GM06990 (cell line): ENCODE measurements around the gene MBP.

ENCODE experiments used
- DNase-seq: peaks from one replicate; pipeline ENCODE4 v3.0.0-alpha.2; 2011; ENCODE audit not compliant: insufficient read length; ENCODE audit errors: extremely low read depth
- H3K27me3 ChIP-seq: replicated peaks from 2 replicates; pipeline ENCODE4 v1.6.0; 2011; ENCODE audit warnings: low read length; ENCODE audit not compliant: control insufficient read depth, insufficient read depth
- H3K36me3 ChIP-seq: 2 replicates; pipeline ENCODE4 v1.5.1; 2011; ENCODE audit warnings: low read length; ENCODE audit not compliant: control insufficient read depth, insufficient read depth
- H3K4me3 ChIP-seq: replicated peaks from 2 replicates; pipeline ENCODE4 v1.5.1; 2011; ENCODE audit warnings: low read depth, mild to moderate bottlenecking, control low read depth, low read length
- TF ChIP-seq, protein P1 (sequence below): IDR thresholded peaks from 2 replicates; pipeline ENCODE4 v1.5.1; 2011; ENCODE audit warnings: low read length, control low read depth, mild to moderate bottlenecking, inconsistent platforms; ENCODE audit not compliant: insufficient read depth, poor library complexity, severe bottlenecking

Gene MBP

DNA sequence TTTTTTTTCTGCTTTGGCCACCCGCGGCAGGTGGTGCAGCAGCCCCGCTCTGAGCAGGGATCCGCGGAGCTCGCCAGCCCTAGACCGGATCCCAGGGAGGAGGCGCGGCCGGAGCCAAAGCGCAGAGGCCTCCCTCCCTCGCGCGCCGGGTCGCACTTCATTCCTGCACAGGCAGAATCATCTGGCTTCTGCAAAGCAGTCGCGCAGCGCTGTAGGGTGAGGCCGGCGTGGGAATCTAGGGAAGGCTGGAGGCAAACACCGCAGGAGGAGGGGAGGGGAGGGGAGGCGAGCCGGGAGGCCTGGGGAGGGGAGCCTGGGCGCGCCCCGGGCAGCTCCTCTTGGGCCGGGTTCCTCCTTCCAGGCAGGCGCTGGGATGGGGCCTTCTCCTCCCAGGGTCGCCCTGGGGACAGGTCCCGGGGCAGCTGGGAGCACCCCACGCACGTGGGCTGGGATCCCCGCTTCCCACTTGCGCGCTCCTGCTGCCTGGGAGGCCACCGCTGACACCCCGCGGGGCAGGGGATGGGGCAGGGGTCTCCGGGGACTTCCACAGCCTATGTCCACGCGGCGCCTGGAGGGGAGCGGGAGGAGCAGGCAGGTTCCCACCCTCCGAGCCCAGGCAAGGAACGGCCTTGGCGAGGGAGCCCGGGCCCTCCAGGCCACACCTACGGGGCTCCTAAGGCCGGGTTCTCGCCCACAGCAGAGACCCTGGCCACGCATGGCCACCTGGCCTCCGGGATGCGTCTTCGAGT is 45.0 kb downstream of the MBP start:
- TF ChIP-seq, protein P1, sequence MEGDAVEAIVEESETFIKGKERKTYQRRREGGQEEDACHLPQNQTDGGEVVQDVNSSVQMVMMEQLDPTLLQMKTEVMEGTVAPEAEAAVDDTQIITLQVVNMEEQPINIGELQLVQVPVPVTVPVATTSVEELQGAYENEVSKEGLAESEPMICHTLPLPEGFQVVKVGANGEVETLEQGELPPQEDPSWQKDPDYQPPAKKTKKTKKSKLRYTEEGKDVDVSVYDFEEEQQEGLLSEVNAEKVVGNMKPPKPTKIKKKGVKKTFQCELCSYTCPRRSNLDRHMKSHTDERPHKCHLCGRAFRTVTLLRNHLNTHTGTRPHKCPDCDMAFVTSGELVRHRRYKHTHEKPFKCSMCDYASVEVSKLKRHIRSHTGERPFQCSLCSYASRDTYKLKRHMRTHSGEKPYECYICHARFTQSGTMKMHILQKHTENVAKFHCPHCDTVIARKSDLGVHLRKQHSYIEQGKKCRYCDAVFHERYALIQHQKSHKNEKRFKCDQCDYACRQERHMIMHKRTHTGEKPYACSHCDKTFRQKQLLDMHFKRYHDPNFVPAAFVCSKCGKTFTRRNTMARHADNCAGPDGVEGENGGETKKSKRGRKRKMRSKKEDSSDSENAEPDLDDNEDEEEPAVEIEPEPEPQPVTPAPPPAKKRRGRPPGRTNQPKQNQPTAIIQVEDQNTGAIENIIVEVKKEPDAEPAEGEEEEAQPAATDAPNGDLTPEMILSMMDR = no peak
- Histone ChIP-seq H3K27me3 (no peaks in the 10 kb centered on the region), H3K36me3 (peaks cover 9% of the 10 kb centered on the region), H3K4me3 (no peak overlapping the region)
- no peak for DNase-seq

DNA sequence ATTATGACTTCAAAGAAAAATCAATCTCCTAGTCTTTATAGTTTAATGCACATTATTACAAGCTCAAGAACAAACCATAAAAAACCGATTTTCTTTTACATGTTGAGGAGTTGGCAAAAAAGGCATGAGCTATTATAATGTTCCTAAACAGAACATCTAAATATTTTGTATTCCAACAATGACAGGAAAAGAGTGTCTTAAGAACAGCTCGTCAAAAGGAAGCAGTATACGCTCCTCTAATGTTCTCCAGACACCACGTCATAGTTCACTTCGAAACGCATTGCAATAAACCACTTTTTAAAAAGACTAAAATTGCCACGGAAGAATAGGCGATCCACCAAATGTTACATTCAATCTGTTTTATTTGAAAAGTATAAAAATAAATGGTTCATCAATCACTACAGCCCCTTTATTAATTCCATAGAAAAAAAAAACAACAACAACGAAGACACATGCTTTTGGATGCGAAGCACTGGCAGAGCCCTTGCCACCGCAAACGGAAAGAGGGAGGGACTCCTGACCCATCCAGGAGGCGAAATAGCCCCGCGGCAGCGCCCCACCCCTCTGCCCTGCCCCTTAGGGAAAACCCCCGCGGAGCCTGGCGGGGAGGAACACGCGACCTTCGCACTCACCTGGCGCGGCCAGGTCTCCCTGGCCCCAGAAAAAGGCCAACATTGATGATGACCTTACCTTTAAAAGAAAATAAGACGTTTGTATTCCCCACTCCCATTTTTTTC is 45.8 kb downstream of the MBP start:
- Histone ChIP-seq H3K4me3 (no peak overlapping the region), H3K27me3 (no peaks in the 10 kb centered on the region), H3K36me3 (peaks cover 7% of the 10 kb centered on the region)
- TF ChIP-seq, protein P1 = no peak
- no peak for DNase-seq

DNA sequence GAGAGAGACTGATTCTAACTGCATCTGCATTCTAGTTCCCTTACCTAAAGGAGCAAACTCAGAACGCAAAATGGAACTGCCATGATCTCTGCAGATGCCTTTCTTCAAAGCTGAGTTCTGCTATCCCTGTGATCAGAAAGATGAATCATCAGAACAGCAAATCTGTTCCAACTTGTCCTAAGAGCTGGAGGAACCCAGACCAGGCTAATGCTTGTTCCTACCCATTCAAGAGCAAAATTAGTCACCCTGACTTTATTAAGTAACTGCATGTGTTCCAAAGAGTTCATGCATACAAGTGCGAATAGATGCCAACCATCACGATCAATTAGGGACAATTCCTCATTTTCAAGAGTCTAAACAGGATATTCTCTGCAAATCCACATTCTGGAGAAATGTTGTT is 46.5 kb downstream of the MBP start:
- H3K36me3 ChIP-seq = peaks cover 7% of the 10 kb centered on the region
- H3K27me3 ChIP-seq = no peaks in the 10 kb centered on the region
- TF ChIP-seq, protein P1 = no peak
- H3K4me3 ChIP-seq = no peak overlapping the region
- no peak for DNase-seq

GRCh38 chr18:77084688-77085035 is 47.9 kb downstream of the MBP start:
- Histone ChIP-seq H3K36me3 (peaks cover 7% of the 10 kb centered on the region), H3K4me3 (no peak overlapping the region), H3K27me3 (no peaks in the 10 kb centered on the region)
- DNase-seq = no peak
- TF ChIP-seq, protein P1 = no peak

- no peak for DNase-seq
- H3K27me3 ChIP-seq = no peaks in the 10 kb centered on the region
- peaks cover 3% of the 10 kb centered on the region for H3K36me3 ChIP-seq
- no peak overlapping the region for H3K4me3 ChIP-seq
- TF ChIP-seq, protein P1 = no peak
Observed at GRCh38 chr18:77082316-77082955, 50.1 kb downstream of the MBP start.
